Activated naive CD8-positive, alpha-beta T cell treated with anti-CD3 and anti-CD28 coated beads, Interleukin-2, amount 50 U/mL, for 24 hours (primary cell): ENCODE measurements around the gene SPON2.

Source experiments
- ATAC-seq: fragments of 150-1000 bp; cut with Tn5 transposase; one replicate; pipeline ENCODE4 v1.10.0; 2021
- DNase-seq: peaks from one replicate; pipeline ENCODE4 v3.0.0; 2021
- H3K27ac Mint-ChIP-seq: one replicate; pipeline ENCODE4 v1.8.0; 2021; ENCODE audit warnings: mild to moderate bottlenecking, mixed read lengths
- H3K27me3 Mint-ChIP-seq: one replicate; pipeline ENCODE4 v1.8.0; 2021; ENCODE audit warnings: mixed read lengths
- H3K36me3 Mint-ChIP-seq: one replicate; pipeline ENCODE4 v1.8.0; 2021; ENCODE audit warnings: low read depth, mixed read lengths
- H3K4me1 Mint-ChIP-seq: one replicate; pipeline ENCODE4 v1.8.0; 2021; ENCODE audit warnings: mixed read lengths
- H3K4me3 Mint-ChIP-seq: one replicate; pipeline ENCODE4 v1.8.0; 2021; ENCODE audit warnings: mild to moderate bottlenecking, moderate library complexity, mixed read lengths
- H3K9me3 Mint-ChIP-seq: one replicate; pipeline ENCODE4 v1.8.0; 2021; ENCODE audit warnings: mixed read lengths

SPON2 gene

DNA sequence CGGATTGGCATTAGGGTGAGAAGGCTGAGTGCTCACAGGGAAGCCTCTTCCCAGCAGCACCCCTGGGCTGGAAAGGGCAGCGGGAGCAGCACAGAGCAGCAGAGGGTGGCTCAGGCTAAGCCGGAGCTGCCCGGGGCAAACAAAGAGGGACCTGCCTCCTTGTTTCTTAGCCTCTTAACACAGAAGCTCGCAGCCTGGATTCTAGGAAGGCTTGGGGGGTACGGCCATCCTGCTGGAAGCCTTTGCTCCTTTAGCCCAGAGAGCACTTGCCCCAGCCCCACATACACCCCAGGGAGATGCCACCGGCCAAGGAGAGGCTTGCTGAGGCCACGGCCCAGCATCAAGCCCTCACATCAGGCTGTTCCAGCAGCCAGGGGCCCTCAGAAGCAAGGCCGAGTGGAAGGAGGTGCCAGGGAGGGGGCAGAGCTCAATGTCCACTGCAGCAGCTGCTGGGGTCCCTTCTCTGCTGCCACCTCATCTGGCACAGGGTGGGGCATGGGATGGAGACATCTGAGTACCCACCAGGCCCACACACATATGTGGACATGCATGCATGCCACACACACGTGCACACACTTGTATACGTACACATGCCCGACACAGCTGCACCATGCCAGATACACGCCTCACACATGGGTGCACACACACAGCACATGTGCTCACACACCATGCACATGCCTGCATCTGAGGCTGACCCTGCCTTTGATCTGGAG lies 20.3 kb upstream of the SPON2 start:
- no peaks in the 10 kb centered on the region for H3K27me3 Mint-ChIP-seq
- peak; percentile 17 for ATAC-seq
- H3K27ac Mint-ChIP-seq = no peak overlapping the region
- H3K9me3 Mint-ChIP-seq = no peaks in the 10 kb centered on the region
- peaks cover 1% of the 10 kb centered on the region for H3K4me1 Mint-ChIP-seq
- H3K4me3 Mint-ChIP-seq = no peak overlapping the region
- no peak for DNase-seq
- H3K36me3 Mint-ChIP-seq = no peaks in the 10 kb centered on the region

DNA sequence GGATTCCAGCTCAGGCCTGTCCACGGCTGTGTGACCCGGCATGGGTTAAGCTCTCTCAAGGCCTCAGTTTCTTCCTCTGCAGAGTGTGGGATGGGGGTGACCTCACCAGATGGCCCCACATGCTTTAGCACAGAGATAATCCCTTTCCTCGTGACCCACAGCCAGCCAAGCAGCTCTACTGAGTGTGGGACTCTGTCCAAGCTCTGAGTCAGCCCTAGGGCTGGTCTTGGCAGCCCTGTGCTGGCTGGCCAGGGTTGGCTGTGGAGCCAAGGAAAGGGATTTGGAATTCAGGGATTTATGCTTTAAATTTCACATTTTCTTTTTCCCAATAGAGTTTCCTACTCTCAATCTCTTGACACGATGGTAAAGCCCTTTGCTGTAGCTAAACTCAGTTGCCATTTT lies 19.7 kb upstream of the SPON2 start:
- ATAC-seq (no peak), DNase-seq (no peak)
- no peaks in the 10 kb centered on the region for H3K9me3 Mint-ChIP-seq
- no peak overlapping the region for H3K27ac Mint-ChIP-seq
- H3K4me3 Mint-ChIP-seq = no peak overlapping the region
- H3K27me3 Mint-ChIP-seq = no peaks in the 10 kb centered on the region
- no peaks in the 10 kb centered on the region for H3K36me3 Mint-ChIP-seq
- peaks cover 6% of the 10 kb centered on the region for H3K4me1 Mint-ChIP-seq

DNA sequence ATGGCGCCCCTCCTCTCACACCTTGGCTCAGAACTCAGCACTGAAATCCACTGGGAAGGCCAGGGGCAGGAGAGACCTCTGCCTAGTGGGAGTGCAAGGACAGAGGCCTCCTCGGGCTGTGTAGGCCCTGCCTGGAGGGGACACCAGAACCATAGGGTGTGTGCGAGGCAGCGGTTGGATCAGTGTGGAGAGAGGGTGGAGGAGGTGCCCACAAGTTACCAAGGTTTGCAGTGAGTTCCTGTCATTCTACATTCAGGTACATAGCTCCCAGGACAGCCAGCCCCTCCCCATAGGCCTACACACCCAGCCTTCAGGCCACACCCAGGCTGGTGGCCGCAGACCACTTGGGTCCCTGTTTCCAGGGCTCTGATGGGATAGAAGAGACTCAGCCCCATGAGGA lies 19.2 kb upstream of the SPON2 start:
- Mint-ChIP-seq H3K4me1 (peaks cover 10% of the 10 kb centered on the region), H3K4me3 (no peak overlapping the region), H3K27me3 (no peaks in the 10 kb centered on the region), H3K9me3 (no peaks in the 10 kb centered on the region), H3K36me3 (no peaks in the 10 kb centered on the region), H3K27ac (no peak overlapping the region)
- DNase-seq (no peak), ATAC-seq (no peak)

DNA sequence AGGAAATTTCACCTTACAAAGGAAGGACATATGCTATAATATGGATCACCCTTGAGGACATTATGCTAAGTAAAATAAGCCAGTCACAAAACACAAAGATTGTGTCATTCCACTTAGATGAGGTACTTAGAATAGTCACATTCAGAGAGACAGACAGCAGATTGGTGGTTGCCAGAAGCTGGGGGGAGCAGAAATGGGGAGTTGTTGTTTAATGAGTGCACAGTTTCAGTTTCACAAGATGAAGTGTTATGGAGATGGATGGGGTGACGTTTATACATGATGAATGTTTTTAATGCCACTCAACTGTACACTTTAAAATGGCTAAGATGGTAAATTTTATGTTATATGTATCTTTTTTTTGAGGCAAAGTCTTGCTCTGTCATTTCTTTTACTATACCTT lies 14.8 kb upstream of the SPON2 start:
- H3K4me3 Mint-ChIP-seq = no peak overlapping the region
- H3K27ac Mint-ChIP-seq = no peak overlapping the region
- DNase-seq (no peak), ATAC-seq (peak; percentile 96)
- H3K4me1 Mint-ChIP-seq = peaks cover 31% of the 10 kb centered on the region
- H3K27me3 Mint-ChIP-seq = no peaks in the 10 kb centered on the region
- H3K36me3 Mint-ChIP-seq = no peaks in the 10 kb centered on the region
- H3K9me3 Mint-ChIP-seq = peaks cover 5% of the 10 kb centered on the region

DNA sequence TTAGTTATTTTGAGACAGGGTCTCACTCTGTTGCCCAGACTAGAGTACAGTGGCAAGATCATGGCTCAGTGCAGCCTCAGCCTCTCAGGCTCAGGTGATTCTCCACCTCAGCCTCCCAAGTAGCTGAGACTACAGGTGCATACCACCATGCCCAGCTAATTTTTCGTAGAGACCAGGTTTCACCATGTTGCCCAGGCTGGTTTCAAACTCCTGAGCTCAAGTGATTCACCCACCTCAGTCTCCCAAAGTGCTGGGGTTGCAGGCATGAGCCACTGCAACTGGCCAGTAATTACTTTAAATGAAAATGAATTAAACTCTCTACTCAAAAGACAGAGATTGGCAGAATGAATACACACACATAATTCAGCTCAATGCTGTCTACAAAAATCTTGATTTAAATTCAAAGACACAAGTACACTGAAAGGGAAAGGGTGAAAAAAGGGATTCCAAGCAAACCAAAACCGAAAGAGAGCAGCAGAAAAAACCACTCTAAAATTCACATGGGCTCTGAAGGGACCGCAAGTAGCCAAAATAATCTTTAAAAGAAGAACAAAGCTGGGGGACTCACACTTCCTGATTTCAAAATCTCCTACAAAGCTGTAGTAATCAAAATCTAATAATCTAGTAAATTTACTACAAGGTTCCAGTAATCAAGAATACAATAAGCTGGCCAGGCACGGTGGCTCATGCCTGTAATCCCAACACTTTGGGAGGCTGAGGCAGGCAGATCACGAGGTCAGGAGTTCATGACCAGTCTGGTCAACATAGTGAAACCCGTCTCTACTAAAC lies 11.8 kb upstream of the SPON2 start:
- DNase-seq (no peak), ATAC-seq (no peak)
- Mint-ChIP-seq H3K36me3 (peaks cover 7% of the 10 kb centered on the region), H3K27ac (peak overlapping the region; percentile 67), H3K4me3 (peak overlapping the region; percentile 42), H3K9me3 (peaks cover 28% of the 10 kb centered on the region), H3K27me3 (no peaks in the 10 kb centered on the region), H3K4me1 (peaks cover 36% of the 10 kb centered on the region)

DNA sequence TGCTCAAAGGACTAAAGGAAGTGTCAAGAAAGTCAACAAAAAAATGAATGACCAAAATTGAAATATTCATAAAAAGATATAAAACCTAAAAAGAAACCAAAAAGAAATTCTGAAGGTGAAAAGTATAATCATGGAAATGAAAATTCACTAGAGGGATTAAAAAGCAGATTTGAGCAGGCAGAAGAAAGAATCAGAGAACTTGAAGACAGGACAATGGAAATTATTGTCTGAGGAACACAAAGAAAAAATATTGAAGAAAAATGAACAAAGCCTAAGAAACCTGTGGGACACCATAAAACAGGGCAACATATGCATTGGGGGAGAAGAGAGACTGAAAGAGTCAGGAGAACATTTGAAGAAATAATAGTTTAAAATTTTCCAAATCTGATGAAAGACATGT lies 9.9 kb upstream of the SPON2 start:
- Mint-ChIP-seq H3K36me3 (peaks cover 7% of the 10 kb centered on the region), H3K4me1 (peaks cover 33% of the 10 kb centered on the region), H3K4me3 (no peak overlapping the region), H3K9me3 (peaks cover 28% of the 10 kb centered on the region), H3K27ac (no peak overlapping the region), H3K27me3 (no peaks in the 10 kb centered on the region)
- DNase-seq (no peak), ATAC-seq (no peak)

DNA sequence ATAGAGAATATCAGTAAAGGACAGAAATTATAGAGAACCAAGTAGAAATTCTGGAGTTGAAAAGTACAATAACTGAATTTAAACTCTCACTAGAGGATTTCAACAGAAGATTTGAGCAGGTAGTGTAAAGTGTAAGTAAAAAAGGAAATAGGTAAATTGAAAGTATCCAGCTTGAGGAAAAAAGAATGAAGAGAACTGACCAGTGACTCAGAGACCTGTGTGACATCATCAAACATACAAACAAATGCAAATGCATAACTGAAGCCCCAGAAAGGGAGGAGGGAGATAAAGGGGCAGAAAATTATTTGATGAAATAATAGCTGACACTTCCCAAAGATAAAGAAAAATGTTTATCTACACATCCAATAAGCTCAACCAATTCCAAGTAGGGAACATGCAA lies 8.3 kb upstream of the SPON2 start:
- DNase-seq (no peak), ATAC-seq (no peak)
- Mint-ChIP-seq H3K4me3 (no peak overlapping the region), H3K27me3 (no peaks in the 10 kb centered on the region), H3K27ac (no peak overlapping the region), H3K36me3 (peaks cover 7% of the 10 kb centered on the region), H3K9me3 (peaks cover 28% of the 10 kb centered on the region), H3K4me1 (peaks cover 25% of the 10 kb centered on the region)

DNA sequence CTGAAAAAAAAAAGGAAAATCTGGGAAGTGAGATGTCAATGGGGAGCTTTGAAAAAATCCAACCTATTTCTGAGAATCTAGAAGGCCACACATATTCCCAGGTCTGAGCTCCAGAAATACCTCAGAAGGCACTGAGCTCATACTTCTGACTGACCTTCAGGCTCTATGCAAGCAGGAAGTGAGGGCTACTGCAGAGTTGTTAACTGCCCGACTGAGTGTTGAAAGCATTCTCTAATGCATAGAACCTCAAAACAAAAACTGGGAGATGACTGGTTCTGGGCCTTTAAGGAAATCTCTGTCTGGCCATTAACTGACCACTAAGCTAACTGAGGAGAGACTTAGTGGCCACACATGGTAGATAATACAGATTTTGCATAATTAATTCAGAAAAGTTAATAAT lies 7.6 kb upstream of the SPON2 start:
- no peak for DNase-seq
- Mint-ChIP-seq H3K9me3 (peaks cover 28% of the 10 kb centered on the region), H3K27ac (no peak overlapping the region), H3K36me3 (peaks cover 7% of the 10 kb centered on the region), H3K4me1 (peaks cover 24% of the 10 kb centered on the region), H3K4me3 (no peak overlapping the region), H3K27me3 (no peaks in the 10 kb centered on the region)
- no peak for ATAC-seq

DNA sequence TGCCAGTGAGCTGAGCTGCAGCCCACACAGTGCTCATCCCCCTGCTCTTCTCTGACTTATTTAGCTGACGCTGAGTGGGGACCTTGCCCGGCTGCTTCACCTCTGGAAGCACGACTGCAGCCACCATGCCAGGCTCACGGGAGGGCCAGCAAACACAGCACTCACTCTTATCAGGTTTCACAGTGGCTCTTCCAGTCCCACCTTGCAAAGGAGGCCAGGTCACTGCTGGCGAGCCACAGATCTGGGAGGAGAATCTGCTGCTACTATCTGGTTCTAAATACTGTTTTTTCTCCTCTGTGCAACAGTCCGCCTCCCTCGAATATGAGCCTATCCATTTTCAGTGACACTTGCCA lies 6.7 kb upstream of the SPON2 start:
- peaks cover 22% of the 10 kb centered on the region for H3K4me1 Mint-ChIP-seq

DNA sequence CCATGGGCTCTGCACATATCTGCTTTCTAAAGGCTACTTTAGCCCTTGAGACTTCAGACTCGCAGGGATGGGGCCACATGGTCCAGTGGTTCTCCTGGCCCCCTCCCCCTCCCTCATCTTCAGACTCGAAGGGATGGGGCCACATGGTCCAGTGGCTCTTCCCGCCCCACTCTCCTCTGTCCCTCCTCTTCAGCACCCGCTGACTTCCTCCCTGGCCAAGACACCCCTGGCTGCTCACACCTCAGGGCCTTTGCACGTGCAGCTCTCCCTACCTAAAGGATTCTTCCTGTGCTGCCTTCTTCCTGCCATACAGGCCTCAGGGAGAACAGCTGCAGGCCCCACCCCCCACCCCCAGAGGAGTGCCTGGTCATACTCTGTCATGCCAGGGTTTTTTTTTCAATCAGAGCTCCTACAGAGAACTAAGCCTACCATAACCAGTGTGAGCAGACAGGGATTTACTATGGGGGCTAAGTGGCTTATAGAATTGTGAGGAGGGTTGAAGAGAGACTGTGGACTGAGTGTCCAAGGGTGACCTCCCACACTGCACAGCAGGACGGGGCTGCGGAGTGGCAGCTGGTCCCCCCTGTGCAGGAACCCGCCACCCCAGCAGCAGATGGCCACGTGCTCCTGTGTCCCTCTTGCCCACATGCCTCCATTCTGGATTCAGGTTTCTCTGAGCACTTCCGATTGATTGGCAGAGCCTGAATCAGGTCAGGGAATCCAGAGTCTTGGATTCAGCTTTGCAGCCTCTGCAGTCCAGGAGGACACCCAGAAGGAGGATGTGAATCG lies 6.1 kb upstream of the SPON2 start:
- DNase-seq (no peak), ATAC-seq (no peak)
- Mint-ChIP-seq H3K27me3 (peaks cover 6% of the 10 kb centered on the region), H3K4me3 (no peak overlapping the region), H3K9me3 (peaks cover 28% of the 10 kb centered on the region), H3K4me1 (peaks cover 16% of the 10 kb centered on the region), H3K36me3 (peaks cover 7% of the 10 kb centered on the region), H3K27ac (no peak overlapping the region)

More for the DNA sequence above, 6.7 kb upstream of the SPON2 start:
- H3K4me3 Mint-ChIP-seq = no peak overlapping the region
- no peak for ATAC-seq
- peaks cover under 1% of the 10 kb centered on the region for H3K27me3 Mint-ChIP-seq
- no peak for DNase-seq
- peaks cover 28% of the 10 kb centered on the region for H3K9me3 Mint-ChIP-seq
- peaks cover 7% of the 10 kb centered on the region for H3K36me3 Mint-ChIP-seq
- H3K27ac Mint-ChIP-seq = no peak overlapping the region

DNA sequence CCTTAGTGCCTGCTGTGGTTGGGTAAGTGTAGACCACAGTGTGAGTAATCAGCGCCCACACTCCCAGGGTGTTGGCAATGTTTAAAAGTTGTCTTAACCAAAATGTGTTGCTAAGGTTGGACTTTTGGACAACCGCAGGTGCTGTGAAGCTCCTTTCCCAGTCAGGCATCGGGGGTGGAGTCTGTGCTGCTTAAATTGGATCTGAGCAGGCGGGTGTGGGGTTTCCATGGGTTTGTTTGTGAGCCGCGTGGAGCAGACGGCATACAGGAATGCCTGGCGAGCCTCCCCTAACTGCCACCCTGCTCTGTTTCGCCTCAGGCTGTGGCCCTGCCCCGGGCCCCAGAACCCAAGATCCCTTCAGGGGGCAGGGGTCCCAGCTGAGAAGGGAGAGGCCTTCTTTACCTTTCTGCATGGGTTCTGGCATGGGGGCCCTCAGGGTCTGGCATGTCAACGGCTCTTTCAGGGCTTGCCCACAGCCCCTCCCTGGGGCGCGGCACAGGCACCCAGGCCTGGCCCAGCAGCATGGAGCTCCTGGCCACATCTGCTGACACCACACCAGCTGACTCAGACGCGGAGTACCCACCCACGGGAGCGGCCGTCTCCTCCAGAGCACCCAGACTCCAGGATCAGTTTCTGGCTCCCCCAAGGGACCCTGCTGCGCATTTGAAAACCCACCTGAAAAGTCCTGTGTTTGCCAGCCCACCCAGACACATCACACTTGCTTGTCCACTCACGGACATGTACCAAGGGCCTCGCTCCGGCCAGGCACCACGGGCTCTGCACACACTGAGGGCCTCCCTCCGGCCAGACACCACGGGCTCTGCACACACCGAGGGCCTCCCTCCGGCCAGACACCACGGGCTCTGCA lies 5.1 kb upstream of the SPON2 start:
- ATAC-seq = peak; percentile 71
- Mint-ChIP-seq H3K27me3 (peaks cover 12% of the 10 kb centered on the region), H3K4me1 (peaks cover 11% of the 10 kb centered on the region), H3K9me3 (peaks cover 26% of the 10 kb centered on the region), H3K27ac (no peak overlapping the region), H3K4me3 (no peak overlapping the region), H3K36me3 (peaks cover 7% of the 10 kb centered on the region)
- peak; percentile 47 for DNase-seq

DNA sequence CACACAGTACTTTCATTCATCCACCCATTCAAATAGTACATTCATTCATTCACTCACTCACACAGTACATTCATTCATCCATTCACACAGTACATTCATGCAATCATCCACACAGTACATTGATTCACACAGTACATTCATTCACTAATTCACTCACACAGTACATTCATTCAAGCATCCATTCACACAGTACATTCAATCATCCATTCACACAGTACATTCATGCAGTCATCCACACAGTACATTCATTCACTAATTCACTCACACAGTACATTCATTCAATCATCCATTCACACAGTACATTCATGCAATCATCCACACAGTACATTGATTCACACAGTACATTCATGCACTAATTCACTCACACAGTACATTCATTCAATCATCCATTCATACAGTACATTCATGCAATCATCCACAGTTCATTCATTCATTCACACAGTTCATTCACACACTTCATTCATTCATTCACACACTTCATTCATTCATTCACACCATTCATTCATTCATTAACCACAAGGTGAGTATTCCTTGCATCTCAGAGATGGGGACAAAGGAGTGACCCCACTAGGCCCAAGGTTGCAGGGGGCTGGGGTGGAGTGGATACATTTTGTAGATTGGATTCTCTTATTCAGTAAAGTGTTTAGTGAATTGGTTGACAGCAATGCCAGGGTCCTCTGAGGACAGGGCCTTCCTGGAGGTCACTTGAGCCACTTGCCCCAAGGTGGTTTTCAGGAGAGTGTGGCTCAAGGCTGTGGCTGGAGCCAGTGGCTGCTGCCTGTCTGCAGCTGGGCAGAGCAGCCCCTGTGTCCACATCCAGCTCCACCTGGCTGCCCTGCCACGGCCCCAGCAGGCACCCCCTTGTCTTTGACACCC lies 4.3 kb upstream of the SPON2 start:
- Mint-ChIP-seq H3K4me1 (peaks cover 8% of the 10 kb centered on the region), H3K27me3 (peaks cover 12% of the 10 kb centered on the region), H3K9me3 (peaks cover 18% of the 10 kb centered on the region), H3K27ac (no peak overlapping the region), H3K4me3 (no peak overlapping the region), H3K36me3 (peaks cover 7% of the 10 kb centered on the region)
- ATAC-seq (no peak), DNase-seq (no peak)

DNA sequence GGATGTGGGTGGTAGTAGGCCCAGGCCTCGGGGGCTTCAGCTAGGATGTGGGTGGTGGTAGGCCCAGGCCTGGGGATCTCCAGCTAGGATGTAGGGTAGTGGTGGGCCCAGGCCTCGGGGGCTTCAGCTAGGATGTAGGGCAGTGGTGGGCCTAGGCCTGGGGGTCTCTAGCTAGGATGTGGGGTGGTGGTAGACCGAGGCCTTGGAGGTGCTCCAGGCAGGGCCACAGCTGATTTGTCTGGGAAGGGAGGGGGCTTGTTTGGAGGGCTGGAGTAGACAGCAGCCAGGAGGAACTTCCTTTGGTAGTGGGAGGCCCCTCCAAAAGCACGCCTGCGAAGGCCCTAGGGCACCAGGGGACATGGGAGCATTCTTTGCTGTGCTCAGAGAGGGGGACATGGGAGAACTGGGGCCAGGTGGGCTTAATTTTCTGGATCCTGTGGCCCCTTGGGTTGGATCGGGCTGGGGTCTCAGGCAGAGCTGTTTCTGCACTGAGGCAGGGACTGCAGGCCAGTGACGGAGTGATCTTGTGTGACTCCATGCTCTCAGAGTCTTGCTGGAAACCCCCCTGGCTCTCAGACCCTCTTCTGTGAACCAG lies 3.3 kb upstream of the SPON2 start:
- no peak overlapping the region for H3K27ac Mint-ChIP-seq
- H3K4me1 Mint-ChIP-seq = peaks cover 8% of the 10 kb centered on the region

More for the DNA sequence above, 3.3 kb upstream of the SPON2 start:
- Mint-ChIP-seq H3K27me3 (peaks cover 18% of the 10 kb centered on the region), H3K4me3 (no peak overlapping the region), H3K9me3 (peaks cover 11% of the 10 kb centered on the region), H3K36me3 (peaks cover 4% of the 10 kb centered on the region)
- DNase-seq (no peak), ATAC-seq (no peak)
